EL (cell line): Measurements from ENCODE around the gene RMRP.

Experiments used
- DNase-seq: peaks from one replicate; pipeline ENCODE4 v3.0.0-alpha.2; 2016

RMRP gene

DNA sequence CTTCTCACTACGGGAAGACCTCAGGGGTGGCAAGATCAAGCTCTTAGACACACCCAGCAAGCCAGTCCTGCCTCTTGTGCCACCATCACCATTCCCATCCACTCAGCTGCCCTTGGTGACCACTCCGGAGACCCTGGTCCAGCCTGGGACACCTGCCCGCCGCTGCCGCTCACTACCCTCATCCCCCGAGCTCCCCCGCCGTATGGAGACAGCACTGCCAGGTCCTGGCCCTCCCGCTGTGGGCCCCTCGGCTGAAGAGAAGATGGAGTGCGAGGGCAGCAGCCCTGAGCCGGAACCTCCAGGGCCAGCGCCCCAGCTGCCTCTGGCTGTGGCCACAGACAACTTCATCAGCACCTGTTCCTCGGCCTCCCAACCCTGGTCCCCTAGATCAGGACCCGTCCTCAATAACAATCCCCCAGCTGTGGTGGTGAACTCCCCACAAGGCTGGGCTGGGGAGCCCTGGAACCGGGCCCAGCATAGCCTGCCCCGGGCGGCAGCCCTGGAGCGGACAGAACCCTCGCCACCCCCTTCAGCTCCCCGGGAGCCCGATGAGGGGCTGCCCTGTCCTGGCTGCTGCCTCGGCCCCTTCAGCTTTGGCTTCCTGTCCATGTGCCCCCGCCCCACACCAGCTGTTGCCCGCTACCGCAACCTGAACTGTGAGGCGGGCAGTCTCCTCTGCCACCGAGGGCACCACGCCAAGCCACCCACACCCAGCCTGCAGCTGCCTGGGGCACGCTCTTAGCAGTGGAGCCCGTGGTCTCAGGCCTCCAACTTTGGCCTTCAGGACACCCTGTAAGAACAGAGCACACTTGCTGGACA, 48.6 kb downstream of the RMRP start:
- DNase-seq: no peak

DNA sequence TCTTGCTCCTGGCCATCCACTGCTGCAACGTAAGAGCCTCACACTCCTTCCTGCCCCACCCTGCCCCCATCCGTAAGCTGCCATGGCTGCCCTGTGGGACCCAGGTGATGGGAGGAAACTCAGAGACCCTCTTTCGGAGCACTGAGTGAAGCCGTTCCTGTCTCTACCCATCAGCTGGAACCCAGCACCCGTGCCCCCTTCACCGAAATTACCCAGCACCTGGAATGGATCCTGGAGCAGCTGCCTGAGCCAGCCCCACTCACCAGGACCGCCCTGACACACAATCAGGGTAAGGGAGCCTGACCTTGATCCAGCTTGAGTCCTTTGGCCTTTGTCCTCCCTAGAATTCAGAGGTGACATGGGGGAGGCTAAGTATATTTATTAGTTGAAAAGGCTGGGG, 49.6 kb downstream of the RMRP start:
- DNase-seq: no peak
